Astrocyte of the spinal cord (primary cell): ENCODE data around the gene TMEM181.

Experiments used
- DNase-seq: peaks from one replicate; pipeline ENCODE4 v3.0.0; 2011; ENCODE audit warnings: low read depth, low spot score
- H3K4me3 ChIP-seq: 2 replicates; pipeline ENCODE4 v1.5.1; 2011; ENCODE audit warnings: low read depth, mild to moderate bottlenecking, low read length, moderate library complexity
- in situ Hi-C: cut with HindIII; loops from 2 replicates; pipeline ENCODE4 v1.10.0; 2017; ENCODE audit warnings: low sequenced_read_pairs
- TF ChIP-seq, protein P1 (sequence below): IDR thresholded peaks from 2 replicates; pipeline ENCODE4 v1.5.1; 2012; ENCODE audit warnings: low read depth, mild to moderate bottlenecking, low read length, inconsistent platforms

Gene TMEM181

DNA sequence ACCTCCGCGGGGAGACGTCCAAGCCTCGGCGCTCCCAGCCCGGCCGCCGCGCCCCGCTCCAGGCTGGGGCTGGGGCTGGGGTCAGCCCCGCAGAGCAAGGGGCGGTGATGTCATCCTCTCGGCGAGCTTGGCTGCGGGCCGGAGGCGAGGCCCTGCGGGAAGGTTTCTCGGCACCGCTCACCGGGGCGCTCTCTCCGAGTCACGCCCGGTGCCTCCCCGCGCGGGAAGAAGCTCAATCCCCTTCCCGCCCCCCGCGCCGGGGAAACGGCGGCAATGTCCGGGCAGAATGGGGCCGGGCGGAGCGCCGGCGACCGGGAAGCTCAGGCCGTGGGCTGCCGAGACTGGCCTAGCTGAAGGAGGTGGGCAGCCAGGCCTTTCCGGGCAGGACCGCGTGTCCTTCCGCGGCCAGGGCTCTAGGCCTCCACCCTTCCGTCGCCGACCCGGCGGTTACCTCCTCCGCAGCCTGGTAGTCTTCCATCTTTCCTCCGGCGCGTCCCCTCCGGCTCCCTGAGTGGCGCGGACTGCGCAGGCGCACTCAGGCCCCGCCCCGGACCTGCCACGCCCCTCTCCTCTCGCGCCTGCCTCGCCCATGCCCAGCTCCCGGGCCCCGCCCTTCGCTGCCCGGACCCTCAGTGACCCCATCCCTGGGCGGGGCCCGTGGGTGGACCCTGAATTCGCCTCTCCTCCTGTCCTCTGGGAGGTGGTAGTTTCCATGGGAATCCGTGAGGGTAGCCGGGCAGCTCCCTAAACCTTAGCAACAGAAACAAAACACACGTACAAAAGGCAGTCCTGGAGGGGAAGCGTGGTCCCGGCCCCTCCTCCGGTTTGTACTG lies 84.6 kb downstream of the TMEM181 start, which contains the start of gene DYNLT1:
Gene DYNLT1 (minus strand): TSS at position 513 of the 833 bp plus-strand sequence. CDS start 35 bp downstream, at position 478.
- in situ Hi-C loops: no loop called here
- peak; percentile 94 for DNase-seq
- peak within 1 kb of the TSS; percentile 88 for H3K4me3 ChIP-seq
- TF ChIP-seq, protein P1, sequence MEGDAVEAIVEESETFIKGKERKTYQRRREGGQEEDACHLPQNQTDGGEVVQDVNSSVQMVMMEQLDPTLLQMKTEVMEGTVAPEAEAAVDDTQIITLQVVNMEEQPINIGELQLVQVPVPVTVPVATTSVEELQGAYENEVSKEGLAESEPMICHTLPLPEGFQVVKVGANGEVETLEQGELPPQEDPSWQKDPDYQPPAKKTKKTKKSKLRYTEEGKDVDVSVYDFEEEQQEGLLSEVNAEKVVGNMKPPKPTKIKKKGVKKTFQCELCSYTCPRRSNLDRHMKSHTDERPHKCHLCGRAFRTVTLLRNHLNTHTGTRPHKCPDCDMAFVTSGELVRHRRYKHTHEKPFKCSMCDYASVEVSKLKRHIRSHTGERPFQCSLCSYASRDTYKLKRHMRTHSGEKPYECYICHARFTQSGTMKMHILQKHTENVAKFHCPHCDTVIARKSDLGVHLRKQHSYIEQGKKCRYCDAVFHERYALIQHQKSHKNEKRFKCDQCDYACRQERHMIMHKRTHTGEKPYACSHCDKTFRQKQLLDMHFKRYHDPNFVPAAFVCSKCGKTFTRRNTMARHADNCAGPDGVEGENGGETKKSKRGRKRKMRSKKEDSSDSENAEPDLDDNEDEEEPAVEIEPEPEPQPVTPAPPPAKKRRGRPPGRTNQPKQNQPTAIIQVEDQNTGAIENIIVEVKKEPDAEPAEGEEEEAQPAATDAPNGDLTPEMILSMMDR: no peak

DNA sequence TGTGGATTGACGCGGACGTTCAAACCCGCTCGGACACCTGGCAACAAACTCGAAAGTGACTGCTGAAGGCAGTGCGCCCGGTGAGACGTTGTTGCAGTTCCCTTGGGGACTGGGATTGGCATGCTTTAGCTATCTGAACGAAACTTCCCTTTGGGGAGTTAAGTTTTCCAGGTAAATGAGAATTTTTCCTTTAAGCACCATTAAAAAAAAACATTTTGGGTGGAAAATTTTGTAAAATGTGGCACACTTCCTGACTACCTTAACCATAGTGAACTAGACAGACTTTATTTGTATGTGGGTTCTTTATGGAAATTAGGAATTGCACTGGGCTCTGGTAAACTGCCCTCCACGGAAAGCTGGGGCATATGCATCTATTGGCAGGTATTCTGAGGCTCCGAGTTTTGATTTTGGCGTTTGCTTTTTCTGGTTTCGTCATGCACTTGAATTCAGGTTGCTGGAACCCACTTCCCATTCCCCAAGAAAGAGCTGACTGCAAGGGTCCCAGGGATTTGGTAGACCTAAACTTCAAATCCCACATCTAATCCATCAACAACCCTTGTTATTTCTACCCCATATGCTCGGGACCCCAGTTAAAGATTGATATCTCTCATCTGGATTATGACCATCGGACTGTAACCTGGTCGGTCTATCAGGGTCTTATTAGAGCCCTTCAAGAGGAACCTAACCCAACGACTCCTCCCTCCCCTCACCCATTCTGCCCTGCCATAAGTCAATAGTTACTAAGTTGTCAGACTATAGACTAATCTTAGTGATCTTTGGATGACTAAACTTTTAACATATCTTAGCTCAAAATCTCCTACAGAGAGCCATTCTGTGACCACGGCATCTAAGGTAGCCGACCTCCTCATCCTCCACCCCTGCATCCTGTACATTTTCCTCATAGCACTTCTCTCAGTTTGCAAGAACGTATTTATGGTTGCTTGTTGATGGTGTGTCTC lies 85.5 kb downstream of the TMEM181 start:
- in situ Hi-C loops: no loop called here
- DNase-seq: no peak
- TF ChIP-seq, protein P1: no peak
- peak overlapping the region; percentile 88 for H3K4me3 ChIP-seq

DNA sequence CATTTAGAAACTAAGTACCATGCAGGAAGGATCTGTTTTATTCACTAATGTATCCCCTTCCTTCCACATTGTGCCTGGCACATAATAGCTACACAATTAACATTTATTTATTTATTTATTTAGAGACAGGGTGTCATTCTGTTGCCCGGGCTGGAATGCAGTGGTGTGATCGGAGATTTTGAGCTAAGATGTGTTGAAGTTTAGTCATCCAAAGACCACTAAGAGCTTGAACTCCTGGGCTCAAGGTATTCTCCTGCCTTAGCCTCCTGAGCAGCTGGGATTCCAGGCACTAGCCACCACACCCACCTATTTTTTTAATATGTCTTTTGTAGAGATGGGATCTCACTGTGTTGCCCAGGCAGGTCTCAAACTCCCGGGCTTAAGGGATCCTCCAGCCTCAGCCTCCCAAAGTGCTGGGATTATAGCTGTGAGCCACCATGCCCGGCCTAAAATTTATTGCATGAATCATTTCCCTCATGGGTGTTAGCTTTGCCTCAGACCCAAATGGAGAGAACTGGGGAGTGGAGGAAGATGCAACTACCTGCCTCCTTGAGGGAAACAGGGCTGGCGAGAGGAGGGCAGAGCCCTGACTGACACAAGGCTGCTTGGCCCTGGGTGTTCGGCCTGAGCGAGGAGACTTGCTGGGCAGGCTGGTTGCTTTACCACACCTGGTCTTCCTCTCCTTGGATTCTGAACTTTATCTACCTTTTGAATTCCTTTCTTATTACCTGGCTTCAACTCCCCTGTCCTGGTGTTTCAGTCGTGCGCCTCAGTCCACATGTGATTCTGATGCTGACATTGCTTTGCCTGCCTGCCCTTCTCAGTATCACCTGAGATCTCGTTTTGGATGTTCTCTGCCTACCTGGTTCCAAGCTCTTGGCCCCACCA lies 86.4 kb downstream of the TMEM181 start:
- TF ChIP-seq, protein P1: no peak
- DNase-seq: no peak
- in situ Hi-C loops: no loop called here
- no peak overlapping the region for H3K4me3 ChIP-seq

DNA sequence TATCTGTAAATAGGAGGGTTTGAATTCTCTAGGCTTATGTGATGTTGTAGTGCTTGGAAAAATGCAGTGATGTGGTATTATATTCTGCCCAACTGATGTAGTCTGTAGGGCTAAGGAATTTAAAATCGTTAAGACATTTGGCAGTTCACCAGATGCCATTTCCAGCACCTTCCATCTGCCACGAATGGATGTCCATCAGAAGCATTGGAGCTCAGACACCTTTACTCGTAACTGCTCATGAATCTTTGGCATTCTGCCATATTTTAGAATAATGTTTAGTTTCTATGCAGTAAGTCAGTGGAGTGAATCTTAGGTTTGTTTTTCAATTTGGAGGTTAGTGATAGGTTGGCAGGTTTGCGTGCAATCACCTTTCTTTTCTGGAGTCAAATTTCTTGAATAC lies 87.6 kb downstream of the TMEM181 start:
- TF ChIP-seq, protein P1: no peak
- in situ Hi-C loops: no loop called here
- peak; percentile 19 for DNase-seq
- no peak overlapping the region for H3K4me3 ChIP-seq

DNA sequence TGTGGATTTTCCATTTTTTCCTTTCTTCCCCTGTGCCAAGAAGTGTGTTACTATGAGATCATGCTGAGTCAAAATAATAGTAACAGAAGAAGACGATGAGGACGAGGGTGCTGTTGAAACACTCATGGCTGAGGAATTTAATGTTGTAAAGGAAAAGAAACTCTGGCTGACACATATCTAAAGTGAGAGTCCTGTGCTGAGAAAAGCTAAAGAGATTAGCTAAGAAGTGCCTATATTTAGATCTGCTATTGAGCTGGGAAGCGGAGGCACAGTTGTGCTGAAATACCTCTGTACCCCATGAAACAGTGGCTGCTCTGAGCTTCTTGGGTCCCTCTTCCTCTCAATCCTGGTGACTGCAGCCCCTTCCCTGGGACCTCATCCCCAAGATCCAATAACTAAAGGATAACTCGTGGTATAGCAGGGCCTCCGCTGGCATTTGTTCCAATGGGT lies 88.8 kb downstream of the TMEM181 start:
- H3K4me3 ChIP-seq: no peak overlapping the region
- TF ChIP-seq, protein P1: no peak
- in situ Hi-C loops: no loop called here
- DNase-seq: peak; percentile 92
